Neural progenitor cell (in vitro differentiated cells): Measurements from ENCODE around the gene CCDC171.

ENCODE experiments used
- EZH2 ChIP-seq: fragments of 200-600 bp; sonication (generic); IDR thresholded peaks from 2 replicates; pipeline ENCODE4 v1.6.1; 2017; ENCODE audit warnings: antibody characterized with exemption, mild to moderate bottlenecking, moderate library complexity
- EZH2phosphoT487 ChIP-seq: fragments of 200-600 bp; sonication (generic); IDR thresholded peaks from 2 replicates; pipeline ENCODE4 v1.6.1; 2017; ENCODE audit warnings: antibody characterized with exemption
- TF ChIP-seq, protein P1 (sequence below): fragments of 200-600 bp; sonication (generic); IDR thresholded peaks from 2 replicates; pipeline ENCODE4 v1.5.1; 2017; ENCODE audit warnings: antibody characterized with exemption, mild to moderate bottlenecking

GRCh38 chr9:15707000-15707399 lies 154.2 kb downstream of the CCDC171 start:
- TF ChIP-seq, protein P1, sequence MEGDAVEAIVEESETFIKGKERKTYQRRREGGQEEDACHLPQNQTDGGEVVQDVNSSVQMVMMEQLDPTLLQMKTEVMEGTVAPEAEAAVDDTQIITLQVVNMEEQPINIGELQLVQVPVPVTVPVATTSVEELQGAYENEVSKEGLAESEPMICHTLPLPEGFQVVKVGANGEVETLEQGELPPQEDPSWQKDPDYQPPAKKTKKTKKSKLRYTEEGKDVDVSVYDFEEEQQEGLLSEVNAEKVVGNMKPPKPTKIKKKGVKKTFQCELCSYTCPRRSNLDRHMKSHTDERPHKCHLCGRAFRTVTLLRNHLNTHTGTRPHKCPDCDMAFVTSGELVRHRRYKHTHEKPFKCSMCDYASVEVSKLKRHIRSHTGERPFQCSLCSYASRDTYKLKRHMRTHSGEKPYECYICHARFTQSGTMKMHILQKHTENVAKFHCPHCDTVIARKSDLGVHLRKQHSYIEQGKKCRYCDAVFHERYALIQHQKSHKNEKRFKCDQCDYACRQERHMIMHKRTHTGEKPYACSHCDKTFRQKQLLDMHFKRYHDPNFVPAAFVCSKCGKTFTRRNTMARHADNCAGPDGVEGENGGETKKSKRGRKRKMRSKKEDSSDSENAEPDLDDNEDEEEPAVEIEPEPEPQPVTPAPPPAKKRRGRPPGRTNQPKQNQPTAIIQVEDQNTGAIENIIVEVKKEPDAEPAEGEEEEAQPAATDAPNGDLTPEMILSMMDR = no peak
- TF ChIP-seq EZH2 = no peak
- TF ChIP-seq EZH2phosphoT487 = no peak
